ENCODE data around the gene HP1BP3.

GRCh38 chr1:20711285-20712214, 75.6 kb downstream of the HP1BP3 start:
- TF ChIP-seq CTCF (IDR thresholded peaks at IDR 0.05) (no peak), EP300 (IDR thresholded peaks at IDR 0.05) (no peak), POLR2A (IDR thresholded peaks at IDR 0.05; ENCODE audit: low read depth) (no peak), POLR2AphosphoS5 (IDR thresholded peaks at IDR 0.05) (no peak)
